K562 (cell line): ENCODE data around the gene SLC16A13. TPM values are rescaled to one million over a fixed set of nuclear protein-coding genes. Genes with fewer than 3 reads are reported as not detected.

ENCODE experiments used
- ATAC-seq: fragments of 200-7000 bp; cut with Tn5 transposase; 3 replicates; pipeline ENCODE4 v1.9.1; 2020; ENCODE audit warnings: moderate library complexity
- BruUV-seq: library from RNA; stranded (reverse); fragments of 400-500 nt; replicated peaks from 2 replicates; lab custom pipeline; 2021; lab: Mats Ljungman, UMichigan
- CTCF ChIA-PET: fragments of 300-600 bp; formaldehyde crosslinking; extraction: SDS; loops from one replicate; lab custom pipeline; 2021; ENCODE audit warnings: low intra/inter-chr PET ratio; lab: Yijun Ruan, JAX
- POLR2A ChIA-PET: fragments of 300-600, 350-650 bp; sonication (Branson Sonifier 250); formaldehyde crosslinking; extraction: SDS; loops from one replicate; lab custom pipeline; 2021; ENCODE audit warnings: antibody characterized with exemption, inconsistent platforms; lab: Yijun Ruan, JAX
- DNase-seq, 4 experiments: peaks; one replicate each; pipeline versions ENCODE4 v3.0.0 to v3.0.0-alpha.2; 2011 to 2018; ENCODE audit warnings: low spot score in 3 of 4, mixed read lengths in 3 of 4; ENCODE audit errors: extremely low read depth in 1 of 4
- FAIRE-seq: peaks from 2 replicates; lab custom pipeline; 2011; peaks lifted over from hg19 to GRCh38; lab: Jason Lieb, UNC
- H2AFZ ChIP-seq: 2 replicates; pipeline ENCODE4 v1.6.0; 2011; ENCODE audit warnings: low read depth, low read length, control low read depth, inconsistent platforms
- H3K27ac ChIP-seq: fragments of 200-600 bp; 3 replicates; pipeline ENCODE4 v1.8.0; 2011; ENCODE audit warnings: low read depth, mild to moderate bottlenecking, control low read depth, inconsistent platforms, low read length, moderate library complexity, mixed read lengths; ENCODE audit errors: extremely low read depth
- H3K27me3 ChIP-seq, 2 experiments: fragments of 300-600 bp in 1 of 2; 2 replicates in 1 of 2; 3 replicates in 1 of 2; pipeline versions ENCODE4 v1.6.0 to v1.8.0; 2011; ENCODE audit warnings: inconsistent platforms in 2 of 2, low read length in 2 of 2, mild to moderate bottlenecking in 1 of 2, mixed read lengths in 1 of 2, moderate library complexity in 1 of 2; ENCODE audit not compliant: control insufficient read depth in 2 of 2, insufficient read depth in 2 of 2
- H3K36me3 ChIP-seq: fragments of 300-600 bp; 3 replicates; pipeline ENCODE4 v1.8.0; 2011; ENCODE audit warnings: mild to moderate bottlenecking, low read length, inconsistent platforms; ENCODE audit not compliant: control insufficient read depth, insufficient read depth
- H3K4me1 ChIP-seq, 2 experiments: fragments of 200-600 bp in 1 of 2; replicated peaks in 1 of 2; 2 replicates in 1 of 2; 3 replicates in 1 of 2; pipeline versions ENCODE4 v1.5.1 to v1.8.0; 2011; ENCODE audit warnings: inconsistent platforms in 2 of 2, low read length in 2 of 2, mild to moderate bottlenecking in 1 of 2, mixed read lengths in 1 of 2, moderate library complexity in 1 of 2; ENCODE audit not compliant: control insufficient read depth in 2 of 2, insufficient read depth in 2 of 2
- H3K4me2 ChIP-seq: 2 replicates; pipeline ENCODE4 v1.6.1; 2011; ENCODE audit warnings: low read length, control low read depth, inconsistent platforms, mixed read lengths; ENCODE audit not compliant: insufficient read depth
- H3K4me3 ChIP-seq: fragments of 200-600 bp; sonication (generic), shearing (Covaris generic); 2 replicates; pipeline ENCODE4 v1.5.1; 2016; ENCODE audit warnings: control low read depth, inconsistent platforms
- H3K79me2 ChIP-seq: fragments of 200-600 bp; 3 replicates; pipeline ENCODE4 v1.8.0; 2011; ENCODE audit warnings: low read length, inconsistent platforms; ENCODE audit not compliant: control insufficient read depth, insufficient read depth
- H3K9ac ChIP-seq, 2 experiments: 2 replicates each; pipeline versions ENCODE4 v1.6.0 to v1.6.1; 2011; ENCODE audit warnings: low read depth in 2 of 2, low read length in 2 of 2, control low read depth in 1 of 2, inconsistent platforms in 1 of 2, mild to moderate bottlenecking in 1 of 2, mixed read lengths in 1 of 2; ENCODE audit not compliant: insufficient read depth in 1 of 2
- H3K9me1 ChIP-seq: one replicate; pipeline ENCODE4 v1.6.0; 2011; ENCODE audit warnings: inconsistent platforms, mild to moderate bottlenecking, low read length, moderate library complexity; ENCODE audit not compliant: control insufficient read depth, insufficient read depth
- H3K9me3 ChIP-seq: replicated peaks from 2 replicates; pipeline ENCODE4 v1.5.1; 2011; ENCODE audit warnings: low read depth, low read length, inconsistent platforms; ENCODE audit not compliant: control insufficient read depth, insufficient read depth
- H4K20me1 ChIP-seq: replicated peaks from 2 replicates; pipeline ENCODE4 v1.6.1; 2011; ENCODE audit warnings: low read length, inconsistent platforms, mixed read lengths; ENCODE audit not compliant: control insufficient read depth, insufficient read depth
- C11orf30 ChIP-seq: fragments of 450-650 bp; IDR thresholded peaks from 2 replicates; pipeline ENCODE4 v1.6.1; 2016; ENCODE audit warnings: low read depth, mild to moderate bottlenecking
- MAFF ChIP-seq: IDR thresholded peaks from 2 replicates; pipeline ENCODE4 v1.6.1; 2012; ENCODE audit warnings: low read length, improper control_type of control experiment
- MAFG ChIP-seq: fragments of 450-650 bp; conservative IDR thresholded peaks from 2 replicates; pipeline ENCODE4 v1.6.1; 2016; ENCODE audit warnings: missing genetic modification characterization, missing compliant biosample characterization
- MAFK ChIP-seq: IDR thresholded peaks from 2 replicates; pipeline ENCODE4 v1.6.1; 2011; ENCODE audit warnings: low read length, improper control_type of control experiment
- MEIS2 ChIP-seq: fragments of 450-650 bp; IDR thresholded peaks from 2 replicates; pipeline ENCODE4 v1.6.1; 2014; ENCODE audit warnings: mild to moderate bottlenecking; ENCODE audit not compliant: partially characterized antibody
- TAF1 ChIP-seq: IDR thresholded peaks from 2 replicates; pipeline ENCODE4 v1.6.1; 2011; ENCODE audit warnings: mild to moderate bottlenecking, low read length, moderate library complexity; ENCODE audit not compliant: insufficient read depth, control insufficient read depth, severe bottlenecking; ENCODE audit errors: extremely low read depth
- ZNF316 ChIP-seq: fragments of 450-650 bp; IDR thresholded peaks from 2 replicates; pipeline ENCODE4 v1.6.1; 2016
- WGBS: fragments of 100-300 bp; shearing (Covaris generic); methylation state at CpG from one replicate; pipeline ENCODE4 v1.1.6; 2016; ENCODE audit warnings: low coverage, mixed read lengths; ENCODE audit not compliant: insufficient coverage; ENCODE audit errors: missing lambda C conversion rate; 5-methylcytosine and 5-hydroxymethylcytosine counted together
- in situ Hi-C: fragments of 300-500 bp; cut with MboI; formaldehyde crosslinking; loops from 4 replicates; pipeline ENCODE4 v1.15.0; 2018; ENCODE audit warnings: inconsistent platforms, mixed read lengths
- intact Hi-C: fragments of 100-400 bp; cut with micrococcal nuclease; formaldehyde crosslinking; loops from 2 replicates; pipeline ENCODE4 v1.14.2; 2022
- polyA plus RNA-seq, 8 experiments: library from polyadenylated mRNA; depleted of rRNA in 4 of 8; stranded (reverse) in 5 of 8; unstranded in 3 of 8; fragments of >200 nt; fragmentation: Nextera tagmentation in 2 of 8; fragmentation: Illumina TruSeq in 1 of 8; extraction: Ambion mirVana in 2 of 8; extraction: Trizol in 1 of 8; gene quantifications; 2 replicates each; pipeline versions ENCODE4 v1.2.1 to v1.2.3, GENCODE V29; 2011 to 2014; ENCODE audit warnings: inconsistent platforms in 1 of 8, missing spikeins in 1 of 8
- total RNA-seq, 7 experiments: library from RNA; depleted of rRNA in 6 of 7; stranded (reverse); fragments of >200 nt in 6 of 7; fragmentation: Illumina TruSeq in 2 of 7; extraction: Trizol in 2 of 7; gene quantifications; 2 replicates each; pipeline versions ENCODE4 v1.2.1 to v1.2.3, GENCODE V29; 2011 to 2021; ENCODE audit warnings: low replicate concordance in 1 of 7

Gene SLC16A13
- total and polyA plus RNA-seq, 9 of the 15 experiments (the other 6 are each of a cell fraction or from before 2014, with no cell fraction given) = 0.04 to 5.6 (median 0.87) TPM

DNA sequence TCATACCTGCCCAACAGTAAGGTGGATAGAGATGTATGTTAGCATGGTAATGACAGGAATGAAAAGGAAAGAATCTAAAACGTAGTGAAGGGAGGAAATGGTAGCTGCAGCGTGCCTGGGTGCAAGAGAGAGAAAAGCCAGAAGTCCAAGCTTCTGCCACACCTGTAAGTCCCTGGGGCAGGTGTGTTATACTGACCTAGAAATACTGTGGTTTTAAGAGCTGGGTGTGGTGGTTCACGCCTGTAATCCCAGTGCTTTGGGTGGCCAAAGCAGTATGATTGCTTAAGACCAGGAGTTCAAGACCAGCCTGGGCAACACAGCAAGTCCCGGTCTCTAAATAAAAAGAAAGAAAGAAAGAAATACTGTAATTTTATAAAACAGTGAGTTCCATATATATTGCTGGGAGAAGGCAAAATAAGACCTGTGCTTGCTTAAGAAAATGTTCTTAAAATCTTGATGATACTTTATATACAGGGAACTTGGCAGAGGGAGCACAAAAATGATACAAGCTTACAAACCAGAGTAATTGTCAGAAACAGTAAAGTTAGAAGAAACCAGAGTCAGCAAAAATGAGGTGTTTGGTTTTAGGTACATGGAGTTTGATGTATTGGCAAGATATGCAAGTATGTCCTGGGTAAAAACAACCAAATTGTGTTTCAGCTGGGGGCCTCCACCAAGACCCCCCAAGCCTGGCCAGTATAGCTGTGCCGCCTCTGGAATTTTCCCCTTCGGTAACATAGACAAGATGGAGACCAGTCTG, 33.3 kb upstream of the SLC16A13 start:
- no peak for TF ChIP-seq TAF1
- TF ChIP-seq MEIS2 = no peak
- peak; percentile 78 for TF ChIP-seq ZNF316
- peak; percentile 31; the same call in 1 of the 2 replicates for TF ChIP-seq MAFF
- peak; percentile 61 for TF ChIP-seq C11orf30
- TF ChIP-seq MAFG = peak; percentile 38; the same call in 1 of the 2 replicates
- TF ChIP-seq MAFK = peak; percentile 27; the same call in 1 of the 2 replicates
- Histone ChIP-seq H4K20me1 (no peaks in the 10 kb centered on the region), H2AFZ (no peak overlapping the region), H3K27ac (no peak overlapping the region), H3K27me3 (no peaks in the 10 kb centered on the region), H3K4me3 (no peak overlapping the region), H3K36me3 (peaks cover 42% of the 10 kb centered on the region; the same call in 2 of the 3 replicates), H3K4me1 (peaks cover 3 to 26% of the 10 kb centered on the region in 2 experiments; a peak in 4 of 5 replicates), H3K4me2 (no peak overlapping the region), H3K9me3 (no peaks in the 10 kb centered on the region), H3K9me1 (no peaks in the 10 kb centered on the region), H3K79me2 (peaks cover 5% of the 10 kb centered on the region; the same call in 2 of the 3 replicates), H3K9ac (no peak overlapping the region)
- ATAC-seq = no peak
- no TSS peak for BruUV-seq
- ChIA-PET POLR2A (interaction anchor here (0.6 to 1.8 kb wide), 3 partner anchors 8 to 92 kb away, joined by 3 to 6 read pairs (median 3); no protein-coding TSS in a partner anchor), CTCF (interaction anchor here (1.3 to 2.9 kb wide), 4 partner anchors 89 to 336 kb away, joined by 4 to 15 read pairs (median 6); no protein-coding TSS in a partner anchor)
- in situ Hi-C loops (no loop called here), intact Hi-C loops (no loop called here)
- no peak for FAIRE-seq
- no peak for DNase-seq
- WGBS = 80% methylated on average over 5 of the region's 6 CpGs
